ENCODE results near the gene DCST1. TPM values are rescaled to one million over a fixed set of nuclear protein-coding genes. Genes with fewer than 3 reads are reported as not detected.
A peak's percentile ranks its signal among the peaks of the same experiment; 100 is the strongest.

DCST1 gene
- total and polyA plus RNA-seq, 5 donors from 2014 or later, result 0.32 TPM; not detected in 4

- Histone ChIP-seq H3K27me3 (ENCODE audit: control insufficient read depth, insufficient read depth, low read length) (peaks cover 4% of the 10 kb centered on the region), H3K9me3 (ENCODE audit: control insufficient read depth in 2 of 2, low read length in 2 of 2) (no peaks in the 10 kb centered on the region), H3K36me3 (ENCODE audit: control insufficient read depth, insufficient read depth, low read length) (no peaks in the 10 kb centered on the region), H3K4me3 (ENCODE audit: low read depth, low read length) (no peak overlapping the region), H3K4me1 (ENCODE audit: control insufficient read depth, insufficient read depth, low read length, poor library complexity, severe bottlenecking) (no peaks in the 10 kb centered on the region), H3K27ac (ENCODE audit: insufficient read depth, low read length, poor library complexity, severe bottlenecking) (no peak overlapping the region)
- Mint-ChIP-seq H3K27me3 (peaks cover 32% of the 10 kb centered on the region), H3K36me3 (no peaks in the 10 kb centered on the region), H3K4me1 (peaks cover 0 to 6% (median 3%) of the 10 kb centered on the region in 4 donors), H3K4me3 (no peak overlapping the region), H3K9me3 (no peaks in the 10 kb centered on the region), H3K27ac (no peak overlapping the region)
- DNase-seq (no peak), ATAC-seq (ENCODE audit: low read depth in 2 of 2) (no peak)
Observed at GRCh38 chr1:155092131-155092530, 58.5 kb downstream of the DCST1 start.

- H3K27ac ChIP-seq (ENCODE audit: insufficient read depth, low read length, poor library complexity, severe bottlenecking), result no peak overlapping the region
- H3K4me3 ChIP-seq (ENCODE audit: low read depth, low read length), result no peak overlapping the region
- H3K36me3 ChIP-seq (ENCODE audit: control insufficient read depth, insufficient read depth, low read length), result no peaks in the 10 kb centered on the region
- H3K9me3 ChIP-seq (ENCODE audit: control insufficient read depth in 2 of 2, low read length in 2 of 2), result no peaks in the 10 kb centered on the region
- H3K27me3 Mint-ChIP-seq, result peaks cover 29% of the 10 kb centered on the region
- ATAC-seq (ENCODE audit: low read depth in 2 of 2), result no peak
- H3K4me1 Mint-ChIP-seq, result peaks cover 0 to 6% (median 2%) of the 10 kb centered on the region in 4 donors
- H3K36me3 Mint-ChIP-seq, result no peaks in the 10 kb centered on the region
- H3K9me3 Mint-ChIP-seq, result no peaks in the 10 kb centered on the region
- no peak overlapping the region for H3K4me3 Mint-ChIP-seq
- peaks cover 4% of the 10 kb centered on the region for H3K27me3 ChIP-seq (ENCODE audit: control insufficient read depth, insufficient read depth, low read length)
- H3K4me1 ChIP-seq (ENCODE audit: control insufficient read depth, insufficient read depth, low read length, poor library complexity, severe bottlenecking), result no peaks in the 10 kb centered on the region
- DNase-seq, result no peak
- no peak overlapping the region for H3K27ac Mint-ChIP-seq
Observed at GRCh38 chr1:155092641-155093040, 59.0 kb downstream of the DCST1 start.

- Histone ChIP-seq H3K27ac (ENCODE audit: insufficient read depth, low read length, poor library complexity, severe bottlenecking) (no peak overlapping the region), H3K36me3 (ENCODE audit: control insufficient read depth, insufficient read depth, low read length) (no peaks in the 10 kb centered on the region), H3K27me3 (ENCODE audit: control insufficient read depth, insufficient read depth, low read length) (peaks cover 4% of the 10 kb centered on the region), H3K9me3 (ENCODE audit: control insufficient read depth in 2 of 2, low read length in 2 of 2) (no peaks in the 10 kb centered on the region), H3K4me1 (ENCODE audit: control insufficient read depth, insufficient read depth, low read length, poor library complexity, severe bottlenecking) (no peaks in the 10 kb centered on the region), H3K4me3 (ENCODE audit: low read depth, low read length) (no peak overlapping the region)
- no peak overlapping the region for H3K27ac Mint-ChIP-seq
- H3K27me3 Mint-ChIP-seq, result peaks cover 33% of the 10 kb centered on the region
- no peaks in the 10 kb centered on the region for H3K9me3 Mint-ChIP-seq
- peaks cover 0 to 6% (median 2%) of the 10 kb centered on the region in 4 donors for H3K4me1 Mint-ChIP-seq
- DNase-seq (peak in 1 of 3 donors; percentile 61), ATAC-seq (ENCODE audit: low read depth in 2 of 2) (peak; percentile 45 to 54)
- H3K4me3 Mint-ChIP-seq, result no peak overlapping the region
- H3K36me3 Mint-ChIP-seq, result no peaks in the 10 kb centered on the region
Observed at GRCh38 chr1:155093911-155094621, 60.4 kb downstream of the DCST1 start.

GRCh38 chr1:155094622-155094948 lies 61.0 kb downstream of the DCST1 start:
- ATAC-seq (ENCODE audit: low read depth in 2 of 2), result no peak
- DNase-seq, result no peak
- Mint-ChIP-seq H3K4me1 (peaks cover 0 to 6% (median 2%) of the 10 kb centered on the region in 4 donors), H3K4me3 (no peak overlapping the region), H3K27ac (no peak overlapping the region), H3K36me3 (no peaks in the 10 kb centered on the region), H3K27me3 (peaks cover 33% of the 10 kb centered on the region), H3K9me3 (no peaks in the 10 kb centered on the region)
- no peak overlapping the region for H3K4me3 ChIP-seq (ENCODE audit: low read depth, low read length)
- no peak overlapping the region for H3K27ac ChIP-seq (ENCODE audit: insufficient read depth, low read length, poor library complexity, severe bottlenecking)
- H3K27me3 ChIP-seq (ENCODE audit: control insufficient read depth, insufficient read depth, low read length), result peaks cover 4% of the 10 kb centered on the region
- H3K9me3 ChIP-seq (ENCODE audit: control insufficient read depth in 2 of 2, low read length in 2 of 2), result no peaks in the 10 kb centered on the region
- no peaks in the 10 kb centered on the region for H3K36me3 ChIP-seq (ENCODE audit: control insufficient read depth, insufficient read depth, low read length)
- no peaks in the 10 kb centered on the region for H3K4me1 ChIP-seq (ENCODE audit: control insufficient read depth, insufficient read depth, low read length, poor library complexity, severe bottlenecking)

GRCh38 chr1:155099331-155099730 lies 65.7 kb downstream of the DCST1 start:
- no peak overlapping the region for H3K27ac Mint-ChIP-seq
- H3K9me3 Mint-ChIP-seq, result no peaks in the 10 kb centered on the region
- H3K4me3 Mint-ChIP-seq, result no peak overlapping the region
- Histone ChIP-seq H3K27ac (ENCODE audit: insufficient read depth, low read length, poor library complexity, severe bottlenecking) (no peak overlapping the region), H3K9me3 (ENCODE audit: control insufficient read depth in 2 of 2, low read length in 2 of 2) (no peaks in the 10 kb centered on the region), H3K4me1 (ENCODE audit: control insufficient read depth, insufficient read depth, low read length, poor library complexity, severe bottlenecking) (no peaks in the 10 kb centered on the region), H3K36me3 (ENCODE audit: control insufficient read depth, insufficient read depth, low read length) (no peaks in the 10 kb centered on the region), H3K4me3 (ENCODE audit: low read depth, low read length) (no peak overlapping the region), H3K27me3 (ENCODE audit: control insufficient read depth, insufficient read depth, low read length) (peaks cover 4% of the 10 kb centered on the region)
- peaks cover 28% of the 10 kb centered on the region for H3K27me3 Mint-ChIP-seq
- no peak for DNase-seq
- no peaks in the 10 kb centered on the region for H3K4me1 Mint-ChIP-seq
- ATAC-seq (ENCODE audit: low read depth in 2 of 2), result no peak
- H3K36me3 Mint-ChIP-seq, result no peaks in the 10 kb centered on the region

Other genes starting within 250 kb of the DCST1 start
- 0.30 TPM for gene KCNN3, start 163.5 kb upstream of the DCST1 start, total RNA-seq
- not detected for gene KCNN3, start 163.5 kb upstream of the DCST1 start, polyA plus RNA-seq
- 19.1 TPM for gene PMVK, start 97.1 kb upstream of the DCST1 start, total RNA-seq
- 10 to 100 TPM; 49.3 to 76.9 (median 65.5) TPM for gene PMVK, start 97.1 kb upstream of the DCST1 start, polyA plus RNA-seq
- 774 TPM for gene PBXIP1, start 77.7 kb upstream of the DCST1 start, total RNA-seq
- 100 to 1,000 TPM; 349 to 464 (median 399) TPM for gene PBXIP1, start 77.7 kb upstream of the DCST1 start, polyA plus RNA-seq
- gene PYGO2, start 72.0 kb upstream of the DCST1 start, total RNA-seq, result 41.9 TPM
- 10 to 100 TPM; 30.2 to 47.3 (median 46.9) TPM for gene PYGO2, start 72.0 kb upstream of the DCST1 start, polyA plus RNA-seq
- gene SHC1, start 63.1 kb upstream of the DCST1 start, total RNA-seq, result 71.3 TPM
- gene SHC1, start 63.1 kb upstream of the DCST1 start, polyA plus RNA-seq, result 10 to 100 TPM; 27.0 to 40.3 (median 30.3) TPM
- 8.5 TPM for gene CKS1B, start 59.1 kb upstream of the DCST1 start, total RNA-seq
- 10 to 100 TPM; 51.3 to 60.0 (median 56.4) TPM for gene CKS1B, start 59.1 kb upstream of the DCST1 start, polyA plus RNA-seq
- gene FLAD1, start 50.5 kb upstream of the DCST1 start, total RNA-seq, result 39.1 TPM
- gene FLAD1, start 50.5 kb upstream of the DCST1 start, polyA plus RNA-seq, result 10 to 100 TPM; 41.0 to 60.3 (median 44.0) TPM
- gene LENEP, start 40.2 kb upstream of the DCST1 start, total RNA-seq, result not detected
- not detected for gene LENEP, start 40.2 kb upstream of the DCST1 start, polyA plus RNA-seq
- 68.0 TPM for gene ZBTB7B, start 31.0 kb upstream of the DCST1 start, total RNA-seq
- gene ZBTB7B, start 31.0 kb upstream of the DCST1 start, polyA plus RNA-seq, result 1 to 10 TPM; 3.7 to 6.5 (median 5.3) TPM
- 1.4 TPM for gene DCST2, start within 50 bp of the DCST1 start, total RNA-seq
- not detected for gene DCST2, start within 50 bp of the DCST1 start, polyA plus RNA-seq
- 31.5 TPM for gene ADAM15, start 17.5 kb downstream of the DCST1 start, total RNA-seq
- gene ADAM15, start 17.5 kb downstream of the DCST1 start, polyA plus RNA-seq, result 10 to 100 TPM in 3 of 4 donors, 1 to 10 TPM in 1; 9.8 to 24.7 (median 17.2) TPM
- gene EFNA4, start 29.9 kb downstream of the DCST1 start, total RNA-seq, result 6.1 TPM
- gene EFNA4, start 29.9 kb downstream of the DCST1 start, polyA plus RNA-seq, result 1 to 10 TPM; 2.5 to 5.9 (median 4.2) TPM
- gene EFNA3, start 45.0 kb downstream of the DCST1 start, total RNA-seq, result 0.52 TPM
- gene EFNA3, start 45.0 kb downstream of the DCST1 start, polyA plus RNA-seq, result 1 to 10 TPM in 1 of 4 donors, under 1 TPM in 3; 0.42 to 1.2 (median 0.69) TPM
- 0.30 TPM for gene EFNA1, start 94.1 kb downstream of the DCST1 start, total RNA-seq
- 1 to 10 TPM; 1.4 to 6.8 (median 3.3) TPM for gene EFNA1, start 94.1 kb downstream of the DCST1 start, polyA plus RNA-seq
- 24.1 TPM for gene SLC50A1, start 102.0 kb downstream of the DCST1 start, total RNA-seq
- 10 to 100 TPM; 45.1 to 59.3 (median 46.0) TPM for gene SLC50A1, start 102.0 kb downstream of the DCST1 start, polyA plus RNA-seq
- gene DPM3, start 106.7 kb downstream of the DCST1 start, total RNA-seq, result 28.1 TPM
- gene DPM3, start 106.7 kb downstream of the DCST1 start, polyA plus RNA-seq, result 100 to 1,000 TPM in 3 of 4 donors, 10 to 100 TPM in 1; 98.3 to 116 (median 101) TPM
- gene KRTCAP2, start 139.5 kb downstream of the DCST1 start, total RNA-seq, result 122 TPM
- gene KRTCAP2, start 139.5 kb downstream of the DCST1 start, polyA plus RNA-seq, result 100 to 1,000 TPM; 468 to 537 (median 507) TPM
- gene TRIM46, start 140.0 kb downstream of the DCST1 start, total RNA-seq, result 6.1 TPM
- 1 to 10 TPM in 2 of 4 donors, under 1 TPM in 2; 0.44 to 1.6 (median 0.78) TPM for gene TRIM46, start 140.0 kb downstream of the DCST1 start, polyA plus RNA-seq
- 18.4 TPM for gene THBS3, start 174.1 kb downstream of the DCST1 start, total RNA-seq
- 1 to 10 TPM; 2.7 to 4.1 (median 3.7) TPM for gene THBS3, start 174.1 kb downstream of the DCST1 start, polyA plus RNA-seq
- gene MTX1, start 174.9 kb downstream of the DCST1 start, total RNA-seq, result 18.4 TPM
- 10 to 100 TPM; 44.3 to 52.2 (median 49.0) TPM for gene MTX1, start 174.9 kb downstream of the DCST1 start, polyA plus RNA-seq
- 7.8 TPM for gene ENTREP3, start 221.7 kb downstream of the DCST1 start, total RNA-seq
- under 1 TPM; 0.57 to 0.97 (median 0.72) TPM for gene ENTREP3, start 221.7 kb downstream of the DCST1 start, polyA plus RNA-seq
- 57.3 TPM for gene SCAMP3, start 228.5 kb downstream of the DCST1 start, total RNA-seq
- 100 to 1,000 TPM; 110 to 150 (median 141) TPM for gene SCAMP3, start 228.5 kb downstream of the DCST1 start, polyA plus RNA-seq
- 76.6 TPM for gene CLK2, start 239.7 kb downstream of the DCST1 start, total RNA-seq
- 10 to 100 TPM; 11.4 to 17.4 (median 15.5) TPM for gene CLK2, start 239.7 kb downstream of the DCST1 start, polyA plus RNA-seq
- 1.5 TPM for gene HCN3, start 243.6 kb downstream of the DCST1 start, total RNA-seq
- under 1 TPM in 3 of 4 donors, not detected in 1; 0.07 to 0.15 (median 0.11) TPM for gene HCN3, start 243.6 kb downstream of the DCST1 start, polyA plus RNA-seq

Data from CD4-positive, CD25-positive, alpha-beta regulatory T cell (primary cell).